ENCODE data around the gene SLC35F4. TPM values are rescaled to one million over a fixed set of nuclear protein-coding genes. Genes with fewer than 3 reads are reported as not detected.

Gene SLC35F4
- total and polyA plus RNA-seq, 11 donors = not detected

GRCh38 chr14:57812741-57813140, 53.2 kb downstream of the SLC35F4 start:
- Histone ChIP-seq H3K27ac (no peak overlapping the region), H3K36me3 (no peaks in the 10 kb centered on the region), H3K9me3 (no peaks in the 10 kb centered on the region), H3K4me1 (no peaks in the 10 kb centered on the region), H3K4me3 (no peak overlapping the region), H3K27me3 (no peaks in the 10 kb centered on the region)
- TF ChIP-seq CTCF (IDR thresholded peaks at IDR 0.05) (no peak), POLR2A (IDR thresholded peaks at IDR 0.05) (no peak)
- WGBS, 4 donors = 55 to 66% (median 60%) methylated on average over 2 of the region's 2 CpGs
- intact Hi-C loops (cut with DNase I) = no loop called here
- DNase-seq (no peak), ATAC-seq (no peak)

- intact Hi-C loops (cut with DNase I) = no loop called here
- Histone ChIP-seq H3K36me3 (no peaks in the 10 kb centered on the region), H3K4me1 (no peaks in the 10 kb centered on the region), H3K4me3 (no peak overlapping the region), H3K27me3 (no peaks in the 10 kb centered on the region), H3K9me3 (no peaks in the 10 kb centered on the region), H3K27ac (no peak overlapping the region)
- ATAC-seq (no peak), DNase-seq (no peak)
- TF ChIP-seq POLR2A (IDR thresholded peaks at IDR 0.05) (no peak), CTCF (IDR thresholded peaks at IDR 0.05) (no peak)
- WGBS, 4 donors = 49 to 79% (median 54%) methylated on average over 2 of the region's 2 CpGs
Measured at GRCh38 chr14:57811998-57812546, 53.8 kb downstream of the SLC35F4 start.

- intact Hi-C loops (cut with DNase I) = no loop called here
- no peak for ATAC-seq
- DNase-seq = no peak
- 38 to 62% (median 54%) methylated on average over 1 of the region's 1 CpG for WGBS, 4 donors
- TF ChIP-seq CTCF (IDR thresholded peaks at IDR 0.05) (no peak), POLR2A (IDR thresholded peaks at IDR 0.05) (no peak)
- Histone ChIP-seq H3K27me3 (no peaks in the 10 kb centered on the region), H3K4me3 (no peak overlapping the region), H3K36me3 (no peaks in the 10 kb centered on the region), H3K4me1 (no peaks in the 10 kb centered on the region), H3K9me3 (no peaks in the 10 kb centered on the region), H3K27ac (no peak overlapping the region)
Measured at GRCh38 chr14:57809808-57810207, 56.1 kb downstream of the SLC35F4 start.

- ATAC-seq = no peak
- Histone ChIP-seq H3K4me1 (no peaks in the 10 kb centered on the region), H3K27ac (no peak overlapping the region), H3K36me3 (no peaks in the 10 kb centered on the region), H3K27me3 (peaks cover 0 to 5% (median 0%) of the 10 kb centered on the region in 9 donors), H3K9me3 (peaks cover 0 to 10% (median 0%) of the 10 kb centered on the region in 12 donors), H3K4me3 (no peak overlapping the region)
- TF ChIP-seq POLR2A (IDR thresholded peaks at IDR 0.05) (no peak), CTCF (IDR thresholded peaks at IDR 0.05) (no peak)
- WGBS, 4 donors = 62 to 90% (median 70%) methylated on average over 2 of the region's 2 CpGs
- intact Hi-C loops (cut with DNase I) = no loop called here
- no peak for DNase-seq
Measured at GRCh38 chr14:57797160-57797559, 68.7 kb downstream of the SLC35F4 start.
